Neural cell (in vitro differentiated cells): Measurements from ENCODE around the gene HEBP1. TPM values are rescaled to one million over a fixed set of nuclear protein-coding genes. Genes with fewer than 3 reads are reported as not detected.
A peak's percentile ranks its signal among the peaks of the same experiment; 100 is the strongest.

ENCODE experiments used
- H2AFZ ChIP-seq: fragments of 200-600, 300-800 bp; sonication (generic), shearing (Covaris generic); 2 replicates; pipeline ENCODE4 v1.6.0; 2014; ENCODE audit warnings: low read depth, mild to moderate bottlenecking, antibody characterized with exemption, low read length, moderate library complexity
- H3F3A ChIP-seq: fragments of 200-600 bp; shearing (Covaris generic); 2 replicates; pipeline ENCODE4 v1.6.1; 2016; ENCODE audit warnings: mild to moderate bottlenecking, moderate library complexity, mixed read lengths, antibody characterized with exemption, low read length; ENCODE audit not compliant: insufficient read depth, poor library complexity, severe bottlenecking
- H3K27ac ChIP-seq: fragments of 200-600, 300-800 bp; sonication (generic), shearing (Covaris generic); 2 replicates; pipeline ENCODE4 v1.5.1; 2014; ENCODE audit warnings: mild to moderate bottlenecking, low read length, moderate library complexity
- H3K27me3 ChIP-seq: fragments of 300-800, 200-600 bp; sonication (generic), shearing (Covaris generic); 2 replicates; pipeline ENCODE4 v1.6.0; 2014; ENCODE audit warnings: mild to moderate bottlenecking, low read depth, low read length, moderate library complexity; ENCODE audit not compliant: insufficient read depth
- H3K36me3 ChIP-seq: fragments of 300-800, 200-600 bp; sonication (generic), shearing (Covaris generic); 2 replicates; pipeline ENCODE4 v1.5.1; 2014; ENCODE audit warnings: mild to moderate bottlenecking, antibody characterized with exemption, low read length, moderate library complexity; ENCODE audit not compliant: insufficient read depth
- H3K4me2 ChIP-seq: fragments of 300-800, 200-600 bp; sonication (generic), shearing (Covaris generic); 2 replicates; pipeline ENCODE4 v1.6.0; 2014; ENCODE audit warnings: mild to moderate bottlenecking, low read length
- H3K4me3 ChIP-seq: fragments of 300-800, 200-600 bp; sonication (generic), shearing (Covaris generic); 2 replicates; pipeline ENCODE4 v1.5.1; 2014; ENCODE audit warnings: mild to moderate bottlenecking, low read length, moderate library complexity
- H3K79me2 ChIP-seq: fragments of 200-600 bp; shearing (Covaris generic); replicated peaks from 2 replicates; pipeline ENCODE4 v1.6.0; 2014; ENCODE audit warnings: mild to moderate bottlenecking, low read length, moderate library complexity; ENCODE audit not compliant: insufficient read depth
- H3K9ac ChIP-seq: fragments of 300-800, 200-600 bp; sonication (generic), shearing (Covaris generic); 2 replicates; pipeline ENCODE4 v1.6.1; 2016; ENCODE audit warnings: mild to moderate bottlenecking, low read length, mixed read lengths
- H3K9me2 ChIP-seq: fragments of 200-600 bp; shearing (Covaris generic); 2 replicates; pipeline ENCODE4 v1.6.1; 2016; ENCODE audit warnings: mild to moderate bottlenecking, low read length, mixed read lengths; ENCODE audit not compliant: insufficient read depth
- H3K9me3 ChIP-seq: fragments of 200-600, 300-800 bp; sonication (generic), shearing (Covaris generic); 2 replicates; pipeline ENCODE4 v1.6.1; 2016; ENCODE audit warnings: mild to moderate bottlenecking, mixed run types, low read length, moderate library complexity, mixed read lengths
- H4K20me1 ChIP-seq: fragments of 200-600 bp; shearing (Covaris generic); 2 replicates; pipeline ENCODE4 v1.6.1; 2016; ENCODE audit warnings: mild to moderate bottlenecking, mixed run types; ENCODE audit not compliant: insufficient read depth
- EP300 ChIP-seq: fragments of 450-650 bp; conservative IDR thresholded peaks from 2 replicates; pipeline ENCODE4 v1.6.1; 2014; ENCODE audit warnings: antibody characterized with exemption, mild to moderate bottlenecking, moderate library complexity; ENCODE audit not compliant: poor library complexity, severe bottlenecking
- EZH2 ChIP-seq: fragments of 200-600, 300-800 bp; shearing (Covaris generic), sonication (generic); IDR thresholded peaks from 2 replicates; pipeline ENCODE4 v1.6.1; 2014; ENCODE audit warnings: antibody characterized with exemption, low read length, borderline replicate concordance, mild to moderate bottlenecking; ENCODE audit not compliant: insufficient read depth, poor library complexity, severe bottlenecking
- MXI1 ChIP-seq: fragments of 450-650 bp; conservative IDR thresholded peaks from 2 replicates; pipeline ENCODE4 v1.6.1; 2014; ENCODE audit warnings: antibody characterized with exemption, mild to moderate bottlenecking; ENCODE audit not compliant: poor library complexity, severe bottlenecking
- POLR2AphosphoS5 ChIP-seq: IDR thresholded peaks from 2 replicates; pipeline ENCODE4 v1.6.1; 2012
- RAD21 ChIP-seq: fragments of 450-650 bp; conservative IDR thresholded peaks from 2 replicates; pipeline ENCODE4 v1.6.1; 2014; ENCODE audit warnings: antibody characterized with exemption, mild to moderate bottlenecking, moderate library complexity
- SMC3 ChIP-seq: fragments of 450-650 bp; conservative IDR thresholded peaks from 2 replicates; pipeline ENCODE4 v1.6.1; 2014; ENCODE audit warnings: antibody characterized with exemption, mild to moderate bottlenecking, moderate library complexity; ENCODE audit not compliant: poor library complexity
- TAF1 ChIP-seq: IDR thresholded peaks from 2 replicates; pipeline ENCODE4 v1.6.1; 2012; ENCODE audit warnings: low read depth
- polyA plus RNA-seq: library from polyadenylated mRNA; depleted of rRNA; stranded (reverse); fragments of >200 nt; gene quantifications from 2 replicates; pipeline ENCODE4 v1.2.3, GENCODE V29; 2014
- TF ChIP-seq, protein P1 (sequence below): fragments of 450-650 bp; IDR thresholded peaks from 2 replicates; pipeline ENCODE4 v1.5.1; 2014; ENCODE audit warnings: antibody characterized with exemption, mild to moderate bottlenecking, moderate library complexity; ENCODE audit not compliant: poor library complexity, severe bottlenecking
- TF ChIP-seq, protein P2 (sequence below): IDR thresholded peaks from 2 replicates; pipeline ENCODE4 v1.6.1; 2012; ENCODE audit warnings: borderline replicate concordance

HEBP1 gene
- polyA plus RNA-seq, 1 donor from 2014 or later = 1.2 TPM

DNA sequence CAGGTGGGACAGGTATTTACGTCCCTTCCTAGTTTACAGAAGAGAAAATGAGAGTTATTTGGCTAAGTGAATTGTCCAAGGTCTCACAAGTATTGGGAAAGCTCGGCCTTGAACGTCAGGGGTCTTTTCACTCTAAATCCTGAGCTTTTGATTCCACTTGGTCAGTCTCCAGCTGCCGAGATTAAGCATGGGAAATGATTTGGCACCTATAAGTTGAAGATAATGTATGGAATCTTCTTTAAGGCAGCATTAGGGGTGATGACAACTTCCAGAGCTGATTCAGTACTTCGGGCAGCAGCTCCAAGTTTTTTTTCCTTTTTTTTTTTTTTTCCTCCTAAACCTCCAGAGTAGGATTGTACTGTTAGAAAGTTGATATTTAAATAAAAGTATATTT lies 44.8 kb upstream of the HEBP1 start:
- Histone ChIP-seq H3K4me3 (peak overlapping the region; percentile 99), H3F3A (no peaks in the 10 kb centered on the region), H3K9me3 (no peaks in the 10 kb centered on the region), H3K9me2 (no peaks in the 10 kb centered on the region), H3K36me3 (no peaks in the 10 kb centered on the region), H4K20me1 (no peaks in the 10 kb centered on the region), H3K4me2 (peak overlapping the region; percentile 71), H3K27ac (no peak overlapping the region), H2AFZ (peak overlapping the region; percentile 59), H3K27me3 (no peaks in the 10 kb centered on the region), H3K79me2 (peaks cover 6% of the 10 kb centered on the region), H3K9ac (peak overlapping the region; percentile 77)
- no peak for TF ChIP-seq EP300
- no peak for TF ChIP-seq SMC3
- TF ChIP-seq POLR2AphosphoS5 = no peak
- no peak for TF ChIP-seq MXI1
- no peak for TF ChIP-seq TAF1
- TF ChIP-seq, protein P1, sequence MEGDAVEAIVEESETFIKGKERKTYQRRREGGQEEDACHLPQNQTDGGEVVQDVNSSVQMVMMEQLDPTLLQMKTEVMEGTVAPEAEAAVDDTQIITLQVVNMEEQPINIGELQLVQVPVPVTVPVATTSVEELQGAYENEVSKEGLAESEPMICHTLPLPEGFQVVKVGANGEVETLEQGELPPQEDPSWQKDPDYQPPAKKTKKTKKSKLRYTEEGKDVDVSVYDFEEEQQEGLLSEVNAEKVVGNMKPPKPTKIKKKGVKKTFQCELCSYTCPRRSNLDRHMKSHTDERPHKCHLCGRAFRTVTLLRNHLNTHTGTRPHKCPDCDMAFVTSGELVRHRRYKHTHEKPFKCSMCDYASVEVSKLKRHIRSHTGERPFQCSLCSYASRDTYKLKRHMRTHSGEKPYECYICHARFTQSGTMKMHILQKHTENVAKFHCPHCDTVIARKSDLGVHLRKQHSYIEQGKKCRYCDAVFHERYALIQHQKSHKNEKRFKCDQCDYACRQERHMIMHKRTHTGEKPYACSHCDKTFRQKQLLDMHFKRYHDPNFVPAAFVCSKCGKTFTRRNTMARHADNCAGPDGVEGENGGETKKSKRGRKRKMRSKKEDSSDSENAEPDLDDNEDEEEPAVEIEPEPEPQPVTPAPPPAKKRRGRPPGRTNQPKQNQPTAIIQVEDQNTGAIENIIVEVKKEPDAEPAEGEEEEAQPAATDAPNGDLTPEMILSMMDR = no peak
- TF ChIP-seq EZH2 = no peak
- TF ChIP-seq, protein P2, sequence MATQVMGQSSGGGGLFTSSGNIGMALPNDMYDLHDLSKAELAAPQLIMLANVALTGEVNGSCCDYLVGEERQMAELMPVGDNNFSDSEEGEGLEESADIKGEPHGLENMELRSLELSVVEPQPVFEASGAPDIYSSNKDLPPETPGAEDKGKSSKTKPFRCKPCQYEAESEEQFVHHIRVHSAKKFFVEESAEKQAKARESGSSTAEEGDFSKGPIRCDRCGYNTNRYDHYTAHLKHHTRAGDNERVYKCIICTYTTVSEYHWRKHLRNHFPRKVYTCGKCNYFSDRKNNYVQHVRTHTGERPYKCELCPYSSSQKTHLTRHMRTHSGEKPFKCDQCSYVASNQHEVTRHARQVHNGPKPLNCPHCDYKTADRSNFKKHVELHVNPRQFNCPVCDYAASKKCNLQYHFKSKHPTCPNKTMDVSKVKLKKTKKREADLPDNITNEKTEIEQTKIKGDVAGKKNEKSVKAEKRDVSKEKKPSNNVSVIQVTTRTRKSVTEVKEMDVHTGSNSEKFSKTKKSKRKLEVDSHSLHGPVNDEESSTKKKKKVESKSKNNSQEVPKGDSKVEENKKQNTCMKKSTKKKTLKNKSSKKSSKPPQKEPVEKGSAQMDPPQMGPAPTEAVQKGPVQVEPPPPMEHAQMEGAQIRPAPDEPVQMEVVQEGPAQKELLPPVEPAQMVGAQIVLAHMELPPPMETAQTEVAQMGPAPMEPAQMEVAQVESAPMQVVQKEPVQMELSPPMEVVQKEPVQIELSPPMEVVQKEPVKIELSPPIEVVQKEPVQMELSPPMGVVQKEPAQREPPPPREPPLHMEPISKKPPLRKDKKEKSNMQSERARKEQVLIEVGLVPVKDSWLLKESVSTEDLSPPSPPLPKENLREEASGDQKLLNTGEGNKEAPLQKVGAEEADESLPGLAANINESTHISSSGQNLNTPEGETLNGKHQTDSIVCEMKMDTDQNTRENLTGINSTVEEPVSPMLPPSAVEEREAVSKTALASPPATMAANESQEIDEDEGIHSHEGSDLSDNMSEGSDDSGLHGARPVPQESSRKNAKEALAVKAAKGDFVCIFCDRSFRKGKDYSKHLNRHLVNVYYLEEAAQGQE = no peak

- peak within 1 kb of the TSS; percentile 33 for H3K27ac ChIP-seq
- H3K27me3 ChIP-seq = no peaks in the 10 kb centered on the region
- peak within 1 kb of the TSS; percentile 99 for H3K4me3 ChIP-seq
- H4K20me1 ChIP-seq = no peaks in the 10 kb centered on the region
- no peaks in the 10 kb centered on the region for H3F3A ChIP-seq
- H3K9me2 ChIP-seq = no peaks in the 10 kb centered on the region
- H3K9ac ChIP-seq = peak within 1 kb of the TSS; percentile 77
- no peaks in the 10 kb centered on the region for H3K36me3 ChIP-seq
- peak within 1 kb of the TSS; percentile 59 for H2AFZ ChIP-seq
- H3K4me2 ChIP-seq = peak within 1 kb of the TSS; percentile 71
- H3K79me2 ChIP-seq = peaks cover 6% of the 10 kb centered on the region
- no peaks in the 10 kb centered on the region for H3K9me3 ChIP-seq
- TF ChIP-seq EP300 = no peak
- TF ChIP-seq SMC3 = peak; percentile 72
- peak; percentile 53 for TF ChIP-seq POLR2AphosphoS5
- TF ChIP-seq, protein P2 = peak; percentile 79
- peak; percentile 88 for TF ChIP-seq TAF1
- TF ChIP-seq MXI1 = peak; percentile 92
- TF ChIP-seq RAD21 = no peak
- TF ChIP-seq, protein P1 = peak; percentile 71
- TF ChIP-seq EZH2 = no peak
These were observed 44.2 kb upstream of the HEBP1 start, which contains the start of gene FAM234B for GRCh38 chr12:13044002-13044905. FAM234B (plus strand) TSS chr12:13044381; CDS start chr12:13044404, 23 bp downstream.
